Measurements from ENCODE around the gene ARHGEF7.

ARHGEF7 gene

DNA sequence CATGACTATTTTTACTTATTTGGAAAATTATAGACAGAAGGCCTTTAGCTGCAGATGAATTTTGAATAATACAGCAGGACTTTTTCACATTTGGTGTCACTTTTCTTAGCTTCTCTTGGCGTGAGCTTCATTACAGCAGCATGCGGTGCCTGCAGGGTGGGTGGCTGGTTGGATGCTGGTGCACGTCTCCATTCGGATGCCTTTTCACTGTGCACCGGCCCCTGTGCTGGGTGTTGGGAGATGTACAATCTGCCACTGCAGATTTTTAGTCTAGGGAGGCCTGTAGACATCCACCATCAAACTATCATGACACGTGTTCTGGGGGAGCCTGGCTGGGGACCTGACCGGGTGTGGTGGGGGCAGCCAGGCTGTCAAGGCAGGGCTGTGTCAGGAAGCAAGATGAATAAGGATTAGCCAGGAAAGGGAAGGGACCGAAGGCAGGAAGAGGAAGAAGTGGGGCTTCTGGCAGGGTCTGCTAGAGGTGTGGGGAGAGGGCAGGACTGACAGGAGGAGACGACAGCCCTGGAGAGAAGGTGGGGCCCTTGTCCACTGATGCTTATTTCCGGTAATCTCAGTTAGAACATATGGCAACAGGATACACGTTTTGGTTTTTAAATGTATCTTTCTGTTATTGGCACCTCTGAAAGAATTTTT lies 88.8 kb downstream of the ARHGEF7 start:
- DNase-seq = no peak

DNA sequence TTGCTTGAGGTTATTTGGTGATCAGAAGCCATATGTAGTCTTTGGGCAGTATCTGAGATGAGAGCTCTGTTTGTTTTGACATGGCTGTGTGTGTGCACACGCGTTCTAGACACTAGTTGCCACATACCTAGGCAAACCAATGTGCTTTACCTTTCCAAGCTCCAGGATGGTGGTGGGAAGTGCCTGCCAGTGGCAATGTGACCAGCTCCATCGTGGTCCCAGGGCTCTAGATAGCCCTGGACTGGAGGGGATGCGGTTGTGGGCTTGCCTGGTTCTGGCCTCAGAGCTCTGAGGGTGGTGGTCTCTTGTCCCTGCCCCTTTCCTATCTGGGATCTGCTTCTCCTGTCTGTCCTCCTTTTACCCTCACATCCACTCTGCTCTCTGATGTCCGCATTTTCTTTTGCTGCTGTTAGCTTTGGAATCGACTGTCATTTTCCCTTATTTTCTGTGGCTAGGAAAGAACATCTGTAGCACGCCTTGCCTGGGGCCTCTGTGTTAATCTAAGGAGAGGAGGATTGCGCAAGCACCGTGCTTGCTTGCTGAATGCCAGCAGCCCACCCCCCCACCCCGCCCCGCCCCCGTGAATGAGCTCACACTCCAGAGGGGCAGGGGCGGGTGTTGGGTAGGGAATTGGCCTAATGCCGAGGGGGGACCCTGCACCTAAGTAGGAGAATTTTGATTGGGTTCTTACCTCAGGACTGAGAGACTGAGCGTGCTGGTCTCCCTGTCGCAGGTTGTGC lies 89.5 kb downstream of the ARHGEF7 start:
- DNase-seq = no peak

- no peak for DNase-seq
Measured at GRCh38 chr13:111206148-111206547, 91.0 kb downstream of the ARHGEF7 start.

- DNase-seq = no peak
Measured at GRCh38 chr13:111209613-111210012, 94.5 kb downstream of the ARHGEF7 start.

DNA sequence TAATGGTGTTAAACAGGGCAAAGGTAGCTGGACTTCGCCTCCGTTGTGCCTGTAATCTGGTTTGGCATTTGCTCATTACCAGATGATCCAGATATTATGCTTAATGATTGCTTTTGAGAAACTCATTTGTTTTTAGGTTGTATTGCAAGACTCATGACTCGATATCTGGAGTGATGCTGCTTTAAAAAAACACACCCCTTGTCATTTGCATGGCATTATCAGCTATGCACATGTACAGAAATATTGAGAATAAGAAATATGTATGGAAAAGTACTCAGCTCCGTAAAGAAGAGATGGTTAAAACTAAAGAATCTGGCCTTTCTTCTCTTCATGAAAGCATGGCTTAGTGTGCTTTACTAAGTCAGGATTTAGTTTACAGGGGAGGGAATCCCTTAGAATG lies 95.0 kb downstream of the ARHGEF7 start:
- no peak for DNase-seq

DNA sequence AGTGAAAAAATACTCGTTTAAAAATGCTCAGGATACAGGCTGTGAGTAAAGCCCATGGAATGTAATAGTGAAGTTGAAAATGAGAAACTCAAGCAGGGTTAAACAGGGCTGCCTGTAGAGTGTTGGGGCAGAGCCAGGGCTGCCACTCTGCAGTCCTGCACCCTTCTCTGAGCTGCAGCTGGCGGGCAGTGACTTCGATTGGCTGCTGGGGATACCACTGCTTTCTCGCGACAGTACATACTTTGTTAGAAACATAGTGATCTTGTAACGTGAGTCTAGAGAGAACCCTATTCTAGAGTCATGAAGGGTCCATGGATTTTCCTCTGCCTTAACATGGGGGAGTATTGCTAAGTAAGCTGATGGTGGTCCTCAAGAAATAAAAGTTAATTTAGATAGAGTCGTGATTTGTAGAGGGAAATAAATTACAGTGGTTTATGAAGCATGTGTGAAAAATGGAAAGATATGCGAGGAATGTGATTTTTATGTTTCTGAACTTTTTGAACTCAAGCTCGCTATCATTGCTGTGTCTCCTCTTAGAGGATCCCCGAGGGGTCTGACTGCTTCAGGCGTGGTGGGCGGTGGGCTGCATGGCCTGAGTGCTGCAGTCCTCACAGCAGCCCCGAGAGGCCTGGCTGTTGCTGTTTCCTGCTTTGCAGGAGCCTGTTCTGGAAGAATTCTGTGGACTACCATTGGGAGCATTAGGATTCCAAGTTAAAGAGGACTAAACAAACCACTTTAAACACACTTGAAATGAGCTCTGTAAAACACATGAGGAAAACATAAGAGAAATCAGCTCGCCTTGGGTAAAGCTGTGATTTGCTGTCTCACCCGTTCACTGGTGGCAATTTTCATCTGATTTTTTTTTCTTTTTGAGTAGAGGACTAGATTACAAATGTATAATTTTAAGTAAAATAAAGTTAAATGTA lies 95.7 kb downstream of the ARHGEF7 start:
- DNase-seq = no peak

DNA sequence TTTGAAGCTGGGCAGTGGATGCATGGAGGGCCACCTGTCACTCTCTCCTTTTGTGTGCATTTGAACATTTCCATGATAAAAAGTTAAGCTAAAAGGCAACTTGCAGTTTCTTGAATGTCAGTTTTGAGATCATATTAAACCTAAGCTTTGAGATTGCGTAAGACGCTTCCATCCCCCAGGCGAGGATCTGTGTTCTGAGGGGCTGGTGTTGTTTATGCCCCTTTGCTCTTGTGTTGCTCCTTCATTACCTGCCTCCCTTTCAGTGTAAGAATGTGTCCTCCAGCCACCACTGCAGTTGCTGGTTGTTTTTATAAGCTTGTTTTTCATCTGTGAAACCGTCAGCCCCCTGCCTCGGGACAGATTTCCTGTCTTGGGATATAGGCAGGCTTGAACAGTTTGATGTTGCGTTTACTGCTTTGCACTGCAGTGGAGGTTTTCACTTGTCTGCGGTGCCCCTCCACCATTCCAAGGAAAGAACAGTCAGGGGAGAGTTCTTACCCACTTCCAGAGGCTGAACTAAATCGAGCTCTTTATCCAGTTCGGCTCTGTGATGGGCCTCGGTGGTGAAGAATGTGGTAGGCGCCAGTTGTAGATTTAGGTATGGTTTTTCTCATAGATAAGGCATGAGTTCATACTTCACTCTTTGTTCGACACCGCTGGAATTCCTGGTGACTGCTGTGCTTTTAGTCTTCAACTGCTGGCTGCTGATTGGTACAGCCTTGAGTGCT lies 96.8 kb downstream of the ARHGEF7 start:
- no peak for DNase-seq

GRCh38 chr13:111212517-111212873 lies 97.4 kb downstream of the ARHGEF7 start:
- no peak for DNase-seq

DNA sequence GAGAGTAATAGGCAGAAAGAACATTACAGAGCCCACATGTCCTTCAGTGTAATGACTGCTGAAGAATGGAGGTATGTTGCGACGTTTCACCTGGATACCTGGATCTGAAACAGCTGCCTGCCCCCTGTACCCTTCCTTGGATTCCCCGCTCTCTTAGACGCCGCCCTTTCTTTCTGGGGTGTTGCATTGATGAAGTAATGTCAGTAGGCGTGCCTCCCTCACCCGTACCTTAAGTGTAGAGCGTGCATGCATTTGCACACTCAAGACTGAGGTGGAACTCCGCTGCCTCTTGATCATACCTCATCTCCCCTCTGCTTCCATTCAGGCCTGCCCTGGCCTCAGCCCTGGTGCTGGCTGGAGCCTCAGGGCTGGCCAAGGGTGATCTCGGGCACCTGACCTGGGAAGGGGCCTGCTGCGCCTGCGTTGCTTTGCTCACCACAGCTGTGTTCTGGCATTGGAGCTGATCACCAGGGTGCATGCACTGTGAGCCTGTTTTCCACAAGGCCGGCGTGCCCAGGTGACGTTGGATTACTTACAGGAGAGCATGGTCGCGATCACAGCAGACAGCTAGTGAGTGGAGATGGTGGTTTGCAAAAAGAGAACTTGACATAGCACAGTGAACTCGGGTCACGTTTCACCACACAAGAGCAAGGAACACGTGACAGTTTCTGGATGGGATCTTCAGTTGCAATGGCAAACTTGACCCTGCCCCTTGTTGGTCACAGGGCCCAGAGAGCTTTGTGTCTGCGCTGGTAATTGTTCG lies 99.0 kb downstream of the ARHGEF7 start:
- DNase-seq = no peak

DNA sequence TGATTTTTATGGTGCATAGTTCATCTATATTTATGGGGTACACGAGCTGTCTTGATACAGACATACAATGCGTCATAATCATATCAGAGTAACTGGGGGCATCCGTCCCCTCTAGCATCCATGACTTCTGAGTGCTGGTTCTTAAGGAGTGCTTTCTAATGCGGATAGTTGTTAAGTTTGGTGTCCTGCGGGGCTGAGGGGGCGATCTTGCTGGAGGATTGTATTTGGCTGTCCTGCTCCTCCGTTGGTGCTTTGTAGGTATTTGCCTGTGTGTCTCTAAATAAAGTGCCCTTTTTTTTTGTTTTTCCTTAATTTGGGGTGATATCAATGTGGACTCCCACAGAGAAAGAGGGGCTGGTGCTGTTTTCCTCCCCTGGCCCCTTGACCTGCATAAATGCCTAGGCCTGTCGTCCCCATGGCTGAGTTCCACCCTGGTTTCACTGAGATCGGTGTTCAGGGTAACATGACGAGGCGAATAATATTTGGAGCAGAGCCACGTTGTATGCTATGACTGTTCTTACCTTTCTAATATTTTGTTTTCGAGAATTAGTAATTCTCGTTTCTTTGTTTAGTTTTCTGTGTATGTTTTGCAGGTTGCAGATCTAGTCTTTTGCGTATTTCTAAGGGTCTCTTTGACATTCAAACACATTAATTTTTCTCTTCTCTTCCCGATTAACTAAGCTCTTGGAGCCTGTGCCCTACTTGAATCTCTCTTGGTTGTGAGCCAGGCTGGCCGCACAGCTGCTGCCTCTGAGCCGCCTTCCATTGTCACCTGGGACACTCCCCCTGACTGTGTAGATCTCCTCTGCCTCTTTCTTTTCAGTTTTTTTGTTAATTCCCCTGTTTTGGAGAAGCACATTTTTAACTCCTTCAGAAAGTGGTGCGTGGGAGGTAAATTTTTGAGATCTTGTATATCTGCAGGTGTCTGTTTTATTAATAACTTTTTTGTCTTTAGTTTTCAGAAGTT lies 100.3 kb downstream of the ARHGEF7 start:
- no peak for DNase-seq

DNA sequence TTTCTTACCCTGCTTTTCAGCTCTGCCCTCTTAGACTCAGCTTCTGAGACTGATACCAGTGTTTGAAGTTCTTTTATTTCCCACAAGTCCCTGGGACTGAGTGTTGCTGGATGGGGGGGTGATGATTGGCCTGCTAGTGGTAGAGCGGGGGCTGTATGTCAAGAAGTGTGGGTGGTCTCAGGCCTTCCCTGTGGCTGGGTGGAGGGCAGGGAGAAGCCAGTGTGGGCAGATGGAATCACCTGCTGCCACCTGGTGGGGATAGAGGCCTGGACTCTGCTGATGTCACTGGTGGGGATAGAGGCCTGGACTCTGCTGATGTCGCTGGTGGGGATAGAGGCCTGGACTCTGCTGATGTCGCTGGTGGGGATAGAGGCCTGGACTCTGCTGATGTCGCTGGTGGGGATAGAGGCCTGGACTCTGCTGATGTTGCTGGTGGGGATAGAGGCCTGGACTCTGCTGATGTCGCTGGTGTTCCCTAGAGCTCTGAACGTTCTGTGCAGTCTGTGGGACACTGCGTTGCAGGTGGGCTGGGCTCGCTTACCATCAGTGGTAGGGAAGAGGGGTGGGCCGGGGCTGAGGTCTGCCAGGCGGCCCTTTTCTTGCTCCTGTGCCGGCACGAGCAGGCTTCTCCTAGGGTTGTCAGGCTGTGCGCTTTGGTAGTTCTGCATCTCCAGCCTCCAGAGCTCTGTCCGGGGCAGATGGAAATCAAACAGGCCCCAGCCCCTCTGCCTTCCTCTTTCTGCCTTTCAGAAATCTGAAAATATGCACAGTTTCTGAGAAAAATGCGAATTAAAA lies 101.3 kb downstream of the ARHGEF7 start:
- DNase-seq = no peak

GRCh38 chr13:111217641-111218040 lies 102.5 kb downstream of the ARHGEF7 start:
- no peak for DNase-seq

DNA sequence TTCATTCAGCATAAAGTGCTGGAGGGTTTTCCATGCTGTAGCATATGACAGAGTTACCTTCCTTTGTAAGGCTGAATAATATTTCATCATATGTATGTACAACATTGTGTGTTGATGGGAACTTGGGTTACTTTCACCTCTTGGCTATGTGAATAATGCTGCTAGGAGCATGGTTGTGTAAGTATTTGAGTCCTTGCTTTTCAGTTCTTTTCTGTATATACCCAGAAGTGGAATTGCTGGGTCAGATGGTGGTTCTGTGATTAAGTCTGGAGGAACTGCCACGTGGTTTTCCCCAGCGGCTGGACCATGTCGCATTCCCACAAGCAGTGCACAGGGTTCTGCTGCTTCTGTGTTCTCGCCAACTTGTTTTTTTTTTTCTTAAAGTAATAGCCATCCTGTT lies 104.2 kb downstream of the ARHGEF7 start:
- DNase-seq = no peak

- DNase-seq = no peak
Measured at GRCh38 chr13:111219950-111220349, 104.8 kb downstream of the ARHGEF7 start.

GRCh38 chr13:111225166-111225565 lies 110.1 kb downstream of the ARHGEF7 start:
- DNase-seq = no peak

- DNase-seq = no peak
Measured at GRCh38 chr13:111225810-111226546, 110.9 kb downstream of the ARHGEF7 start.

DNA sequence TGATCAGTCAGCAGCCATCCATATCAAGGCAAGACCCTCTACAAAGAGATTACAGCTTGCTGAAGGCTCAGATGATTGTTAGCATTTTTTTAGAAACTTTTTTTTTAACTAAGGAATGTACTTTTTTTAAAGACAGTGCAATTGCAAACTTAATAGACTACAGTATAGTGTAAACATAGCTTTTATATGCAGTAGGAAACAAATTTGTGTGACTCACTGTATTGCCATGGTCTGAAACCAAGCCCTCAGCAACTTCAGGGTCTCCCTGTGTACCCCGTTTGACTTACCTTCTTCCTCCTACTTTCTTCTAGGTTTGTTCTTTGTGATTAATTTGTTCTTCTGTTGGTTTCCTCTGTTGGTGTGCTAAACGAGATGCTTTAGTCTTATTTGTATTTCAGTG lies 112.3 kb downstream of the ARHGEF7 start:
- DNase-seq = no peak

DNA sequence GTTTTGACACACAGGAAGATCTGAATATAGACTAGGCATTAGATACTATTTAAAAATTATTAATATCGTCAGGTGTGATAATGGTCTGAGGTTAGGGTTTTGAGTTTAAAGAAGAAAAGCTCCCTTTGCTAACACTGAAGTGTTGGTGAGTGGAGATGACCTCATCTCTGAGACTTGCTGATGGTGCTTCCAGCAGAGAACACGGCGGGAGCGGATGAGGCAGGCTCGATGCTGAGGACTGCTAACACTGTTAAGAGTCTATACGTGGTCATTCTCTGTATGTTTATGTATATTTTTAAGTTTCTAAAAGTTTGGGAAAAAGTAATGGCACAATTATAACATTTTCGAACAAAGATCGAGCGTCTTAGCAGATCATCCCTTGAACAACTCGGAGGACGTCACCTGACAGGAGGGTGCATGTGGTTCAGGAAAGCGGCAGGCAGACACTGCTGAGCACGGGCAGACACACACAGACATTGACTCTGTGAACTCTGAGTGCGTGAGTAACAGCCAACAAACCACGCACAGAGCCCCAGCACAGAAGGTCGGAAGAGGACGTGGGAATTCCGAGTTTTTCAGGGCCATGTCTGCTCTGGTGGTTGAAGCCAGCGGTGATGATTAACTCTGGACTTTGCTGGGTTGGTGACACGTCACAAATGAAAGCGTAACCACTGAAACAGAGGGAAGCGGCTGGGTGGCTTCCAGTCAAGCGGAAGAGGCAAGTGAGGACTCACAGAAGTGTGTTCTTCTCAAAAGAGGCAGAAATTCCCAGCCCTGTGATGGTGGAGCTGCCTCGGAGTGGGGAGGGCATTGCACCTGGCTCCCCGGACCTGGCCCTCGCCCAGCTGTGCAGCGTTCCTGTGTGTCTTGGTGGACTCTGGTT lies 113.4 kb downstream of the ARHGEF7 start:
- no peak for DNase-seq

Measured in NCI-H446 (cell line).